Endothelial cell of umbilical vein (primary cell): Measurements from ENCODE around the gene ARHGEF37. TPM values are rescaled to one million over a fixed set of nuclear protein-coding genes. Genes with fewer than 3 reads are reported as not detected.

ENCODE experiments used
- BruUV-seq: library from RNA; stranded (reverse); fragments of 400-500 nt; replicated peaks from 2 replicates; lab custom pipeline; 2021; lab: Mats Ljungman, UMichigan
- CTCF ChIA-PET: fragments of 300-600, 350-600 bp; sonication (Branson Sonifier 250); formaldehyde crosslinking; loops from one replicate; lab custom pipeline; 2021; ENCODE audit warnings: antibody characterized with exemption, inconsistent platforms; lab: Charles Lee
- POLR2A ChIA-PET: fragments of 300-600, 350-600 bp; sonication (Branson Sonifier 250); formaldehyde crosslinking; loops from one replicate; lab custom pipeline; 2021; ENCODE audit warnings: antibody characterized with exemption, inconsistent platforms; lab: Charles Lee
- DNase-seq: peaks from one replicate; pipeline ENCODE4 v3.0.0-alpha.2; 2011; ENCODE audit warnings: low read depth, low spot score
- FAIRE-seq: peaks from 2 replicates; lab custom pipeline; 2011; peaks lifted over from hg19 to GRCh38; lab: Jason Lieb, UNC
- H2AFZ ChIP-seq: 2 replicates; pipeline ENCODE4 v1.6.0; 2012; ENCODE audit warnings: low read depth, low read length, control low read depth, inconsistent platforms
- H3K27ac ChIP-seq: 2 replicates; pipeline ENCODE4 v1.5.1; 2011; ENCODE audit warnings: low read depth, mild to moderate bottlenecking, control low read depth, low read length, moderate library complexity; ENCODE audit not compliant: insufficient read depth
- H3K27me3 ChIP-seq, 2 experiments: 2 replicates each; pipeline versions ENCODE4 v1.6.0 to v1.6.1; 2011; ENCODE audit warnings: low read length in 2 of 2, mixed read lengths in 1 of 2; ENCODE audit not compliant: control insufficient read depth in 2 of 2, insufficient read depth in 2 of 2
- H3K36me3 ChIP-seq, 2 experiments: 2 replicates in 1 of 2; 3 replicates in 1 of 2; pipeline ENCODE4 v1.5.1; 2011; ENCODE audit warnings: low read length in 2 of 2, mild to moderate bottlenecking in 1 of 2, moderate library complexity in 1 of 2; ENCODE audit not compliant: control insufficient read depth in 2 of 2, insufficient read depth in 2 of 2; ENCODE audit errors: extremely low read depth in 1 of 2
- H3K4me1 ChIP-seq: 3 replicates; pipeline ENCODE4 v1.5.1; 2011; ENCODE audit warnings: mild to moderate bottlenecking, low read length; ENCODE audit not compliant: control insufficient read depth, insufficient read depth; ENCODE audit errors: extremely low read depth
- H3K4me2 ChIP-seq: 2 replicates; pipeline ENCODE4 v1.6.1; 2011; ENCODE audit warnings: low read length, control low read depth, mixed read lengths; ENCODE audit not compliant: insufficient read depth
- H3K4me3 ChIP-seq, 3 experiments: fragments of 200-600 bp in 1 of 3; sonication (generic), shearing (Covaris generic) in 1 of 3; replicated peaks in 1 of 3; 2 replicates each; pipeline ENCODE4 v1.5.1; 2011 to 2016; ENCODE audit warnings: control low read depth in 3 of 3, low read length in 3 of 3, mild to moderate bottlenecking in 2 of 3, inconsistent platforms in 1 of 3, low read depth in 1 of 3, moderate library complexity in 1 of 3; ENCODE audit not compliant: insufficient read depth in 1 of 3
- H3K79me2 ChIP-seq: 2 replicates; pipeline ENCODE4 v1.6.0; 2012; ENCODE audit warnings: low read length, inconsistent platforms; ENCODE audit not compliant: control insufficient read depth, insufficient read depth
- H3K9ac ChIP-seq: replicated peaks from 2 replicates; pipeline ENCODE3; 2011; ENCODE audit warnings: low read length, control low read depth; ENCODE audit not compliant: insufficient read depth; ENCODE audit errors: extremely low read depth
- H3K9me1 ChIP-seq: replicated peaks from 3 replicates; pipeline ENCODE4 v1.6.0; 2011; ENCODE audit warnings: mild to moderate bottlenecking, low read length; ENCODE audit not compliant: control insufficient read depth, insufficient read depth; ENCODE audit errors: extremely low read depth
- H3K9me3 ChIP-seq: replicated peaks from 2 replicates; pipeline ENCODE4 v1.5.1; 2012; ENCODE audit warnings: low read length, inconsistent platforms; ENCODE audit not compliant: control insufficient read depth, insufficient read depth
- H4K20me1 ChIP-seq: replicated peaks from 2 replicates; pipeline ENCODE3; 2011; ENCODE audit warnings: mild to moderate bottlenecking, low read length; ENCODE audit not compliant: control insufficient read depth, insufficient read depth; ENCODE audit errors: extremely low read depth
- CTCF ChIP-seq, 2 donors: IDR thresholded peaks; 1 replicate in 1 of 2; 2 replicates in 1 of 2; pipeline ENCODE4 v1.5.1; 2011; ENCODE audit warnings: low read length in 2 of 2, mild to moderate bottlenecking in 2 of 2, moderate library complexity in 2 of 2, control low read depth in 1 of 2, inconsistent platforms in 1 of 2, low read depth in 1 of 2; ENCODE audit not compliant: insufficient read depth in 1 of 2; ENCODE audit errors: extremely low read depth in 1 of 2
- EZH2 ChIP-seq: IDR thresholded peaks from 2 replicates; pipeline ENCODE4 v1.6.1; 2012; ENCODE audit warnings: borderline replicate concordance, low read depth, mild to moderate bottlenecking, moderate library complexity, low read length, inconsistent platforms; ENCODE audit not compliant: severe bottlenecking
- FOS ChIP-seq: IDR thresholded peaks from 2 replicates; pipeline ENCODE4 v1.6.1; 2011; ENCODE audit warnings: mild to moderate bottlenecking, low read length, moderate library complexity, borderline replicate concordance; ENCODE audit not compliant: insufficient read depth
- JUN ChIP-seq: IDR thresholded peaks from 2 replicates; pipeline ENCODE4 v1.6.1; 2011; ENCODE audit warnings: borderline replicate concordance, low read depth; ENCODE audit not compliant: insufficient read length, insufficient read depth
- MYC ChIP-seq: IDR thresholded peaks from one replicate; pipeline ENCODE4 v1.6.1; 2011; ENCODE audit warnings: mild to moderate bottlenecking, low read depth, low read length
- POLR2A ChIP-seq: IDR thresholded peaks from 2 replicates; pipeline ENCODE4 v1.6.1; 2012; ENCODE audit warnings: low read depth, mild to moderate bottlenecking, control low read depth, low read length
- POLR2AphosphoS5 ChIP-seq: IDR thresholded peaks from 2 replicates; pipeline ENCODE4 v1.6.1; 2012; ENCODE audit warnings: low read depth, mild to moderate bottlenecking, control low read depth, low read length, moderate library complexity; ENCODE audit not compliant: insufficient read depth
- dilution Hi-C: fragments of 300-500 bp; cut with MboI; formaldehyde crosslinking; loops from one replicate; pipeline ENCODE4 v1.15.0; 2019; ENCODE audit warnings: low sequenced_read_pairs; ENCODE audit not compliant: extremely low pct_ligation_motif_present
- intact Hi-C: fragments of 100-400 bp; cut with micrococcal nuclease; formaldehyde crosslinking; loops from one replicate; pipeline ENCODE4 v1.10.0; 2022
- polyA plus RNA-seq, 4 experiments: library from polyadenylated mRNA; depleted of rRNA in 3 of 4; stranded (reverse) in 3 of 4; unstranded in 1 of 4; fragments of >200 nt; gene quantifications; 2 replicates each; pipeline versions ENCODE4 v1.2.1 to v1.2.3, GENCODE V29; 2011 to 2012; ENCODE audit warnings: missing spikeins in 1 of 4
- total RNA-seq: library from RNA; stranded (reverse); gene quantifications from 2 replicates; pipeline ENCODE4 v1.2.3, GENCODE V29; 2021

Gene ARHGEF37
- total and polyA plus RNA-seq, 2 donors (not counting 3 experiments of a cell fraction or from before 2014, with no cell fraction given): 4.9 to 7.0 TPM

GRCh38 chr5:149609640-149610219 is 28.4 kb downstream of the ARHGEF37 start:
- TF ChIP-seq JUN: no peak
- no peak overlapping the region for H3K9ac ChIP-seq
- DNase-seq: no peak
- no peaks in the 10 kb centered on the region for H3K79me2 ChIP-seq
- intact Hi-C loops: no loop called here
- dilution Hi-C loops: no loop called here
- BruUV-seq: no TSS peak
- H3K36me3 ChIP-seq: peaks cover 0 to 9% of the 10 kb centered on the region in 2 experiments
- no peak overlapping the region for H3K4me2 ChIP-seq
- H3K4me3 ChIP-seq: no peak overlapping the region
- no peak for FAIRE-seq
- H3K9me3 ChIP-seq: no peaks in the 10 kb centered on the region
- H4K20me1 ChIP-seq: no peaks in the 10 kb centered on the region
- H3K4me1 ChIP-seq: no peaks in the 10 kb centered on the region
- H3K9me1 ChIP-seq: no peaks in the 10 kb centered on the region
- no peaks in the 10 kb centered on the region for H3K27me3 ChIP-seq
- ChIA-PET CTCF (interaction anchor here (0.9 to 3.6 kb wide), 3 partner anchors 9 to 45 kb away, joined by 3 to 14 read pairs (median 11); no protein-coding TSS in a partner anchor), POLR2A (no interaction called here)
- H3K27ac ChIP-seq: no peak overlapping the region
- H2AFZ ChIP-seq: no peak overlapping the region

DNA sequence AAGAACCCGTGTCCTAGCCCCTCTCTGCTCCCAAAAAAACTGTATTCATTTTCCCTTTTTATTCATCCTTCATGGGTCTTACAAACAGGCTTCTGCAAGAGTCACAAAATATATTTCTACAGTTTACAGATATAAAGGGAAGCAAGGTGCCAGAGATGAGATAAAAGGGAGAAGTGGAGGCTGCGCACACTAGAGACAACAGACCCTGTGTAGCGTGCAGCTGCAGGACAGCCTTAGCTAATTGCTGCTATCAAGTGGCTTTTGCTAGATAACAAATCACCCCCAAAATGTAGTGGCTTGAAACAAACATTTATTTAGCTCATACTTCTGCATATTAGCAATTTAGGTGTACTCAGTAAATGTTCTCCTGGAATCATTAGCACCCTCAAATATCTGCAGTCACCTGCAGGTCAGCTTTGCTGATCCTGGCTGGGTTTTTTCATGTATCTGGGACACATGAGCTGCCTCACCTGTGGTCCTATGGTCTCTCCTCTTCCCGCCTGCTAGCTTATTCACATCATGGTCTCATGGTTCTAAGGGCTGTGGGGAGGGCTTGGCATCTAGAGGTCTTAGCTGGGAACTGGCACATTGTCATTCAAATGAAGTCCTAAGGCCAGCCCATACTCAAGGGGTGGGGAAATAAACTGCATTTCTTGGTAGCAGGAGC is 29.4 kb downstream of the ARHGEF37 start:
- POLR2A ChIA-PET: no interaction called here

More for the DNA sequence above, 29.4 kb downstream of the ARHGEF37 start:
- no peak overlapping the region for H3K4me3 ChIP-seq
- no peak overlapping the region for H2AFZ ChIP-seq
- H3K79me2 ChIP-seq: no peaks in the 10 kb centered on the region
- H3K9ac ChIP-seq: no peak overlapping the region
- CTCF ChIA-PET: interaction anchor here (1.0 to 3.6 kb wide), 3 partner anchors 8 to 46 kb away, joined by 3 to 14 read pairs (median 11); no protein-coding TSS in a partner anchor
- no peaks in the 10 kb centered on the region for H3K27me3 ChIP-seq
- H3K4me1 ChIP-seq: no peaks in the 10 kb centered on the region
- TF ChIP-seq EZH2 (no peak), JUN (no peak), MYC (no peak), POLR2A (no peak), FOS (no peak), CTCF (IDR thresholded peaks at IDR 0.05; ENCODE audit: extremely low read depth in 1 of 2, insufficient read depth in 1 of 2, low read depth in 1 of 2, low read length in 2 of 2) (no peak), POLR2AphosphoS5 (no peak)
- no TSS peak for BruUV-seq
- H3K27ac ChIP-seq: no peak overlapping the region
- no peaks in the 10 kb centered on the region for H3K9me1 ChIP-seq
- H3K36me3 ChIP-seq: peaks cover 0 to 9% of the 10 kb centered on the region in 2 experiments
- intact Hi-C loops (no loop called here), dilution Hi-C loops (no loop called here)
- no peak for FAIRE-seq
- no peak for DNase-seq
- no peaks in the 10 kb centered on the region for H4K20me1 ChIP-seq
- no peak overlapping the region for H3K4me2 ChIP-seq
- no peaks in the 10 kb centered on the region for H3K9me3 ChIP-seq
